Activated naive CD4-positive, alpha-beta T cell treated with Interleukin-2 at 50 U/mL for 16 hours (primary cell): Measurements from ENCODE around the gene PROK1.

Source experiments
- DNase-seq: peaks from one replicate; pipeline ENCODE4 v3.0.0-alpha.2; 2020

PROK1 gene

GRCh38 chr1:110466646-110467280, 15.8 kb downstream of the PROK1 start:
- no peak for DNase-seq

- DNase-seq, result no peak
These were observed 20.2 kb downstream of the PROK1 start for GRCh38 chr1:110471131-110471530.

DNA sequence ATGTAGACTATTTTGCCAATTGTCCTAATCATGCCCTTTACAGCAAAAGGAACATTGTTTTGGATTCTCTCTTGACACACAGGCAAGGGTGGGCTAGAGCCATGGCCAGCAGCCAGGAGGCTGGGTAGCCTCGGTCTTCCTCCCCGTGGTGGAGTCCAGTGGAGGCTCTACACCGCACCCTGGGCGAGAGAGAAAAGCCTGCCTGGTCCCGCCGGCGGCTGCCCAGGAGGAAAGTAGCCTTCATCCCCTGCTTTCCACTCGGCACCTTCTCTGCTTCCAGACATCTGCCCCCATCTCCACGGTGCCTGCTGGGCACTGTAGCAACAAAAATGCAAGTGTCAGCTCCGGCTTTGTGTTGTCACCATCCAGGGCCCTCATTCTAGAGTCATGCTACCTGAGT, 21.6 kb downstream of the PROK1 start:
- DNase-seq, result no peak

GRCh38 chr1:110474444-110474843, 23.5 kb downstream of the PROK1 start:
- DNase-seq, result no peak

DNA sequence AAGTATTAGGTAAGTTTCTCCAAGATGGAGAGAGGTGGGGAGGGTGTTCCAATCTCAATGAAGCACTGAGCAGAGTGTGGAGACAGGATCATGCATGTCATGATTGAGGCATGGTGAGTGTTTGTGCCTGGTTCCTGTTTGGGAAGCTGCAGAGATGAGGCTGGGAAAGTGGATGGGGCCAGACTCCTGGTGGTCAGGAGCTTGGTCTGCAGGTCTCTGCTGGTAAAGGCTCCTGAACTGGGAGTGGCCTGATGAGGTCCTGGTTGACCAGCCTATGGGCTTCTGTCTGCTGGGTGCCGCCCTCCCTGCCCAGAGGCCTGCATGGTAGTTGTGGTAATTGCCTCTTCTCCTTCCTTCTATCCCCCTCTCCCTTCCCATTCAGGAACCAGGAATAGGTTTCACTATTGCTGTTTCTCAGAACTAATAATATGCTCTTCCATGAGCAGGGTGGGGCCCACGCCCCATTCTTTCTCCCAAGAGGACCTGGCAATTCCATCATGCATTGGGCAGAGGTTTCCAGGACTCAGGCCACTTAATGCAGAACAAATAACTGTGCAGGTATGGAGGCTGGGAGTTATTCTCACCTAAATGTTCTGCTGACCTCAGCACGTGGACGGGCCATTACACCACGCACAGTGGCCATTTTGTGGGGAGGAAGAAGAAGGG, 24.5 kb downstream of the PROK1 start:
- DNase-seq, result no peak

- DNase-seq, result no peak
These were observed 25.2 kb downstream of the PROK1 start for GRCh38 chr1:110476028-110476765.

GRCh38 chr1:110477041-110477440, 26.1 kb downstream of the PROK1 start:
- DNase-seq, result no peak

DNA sequence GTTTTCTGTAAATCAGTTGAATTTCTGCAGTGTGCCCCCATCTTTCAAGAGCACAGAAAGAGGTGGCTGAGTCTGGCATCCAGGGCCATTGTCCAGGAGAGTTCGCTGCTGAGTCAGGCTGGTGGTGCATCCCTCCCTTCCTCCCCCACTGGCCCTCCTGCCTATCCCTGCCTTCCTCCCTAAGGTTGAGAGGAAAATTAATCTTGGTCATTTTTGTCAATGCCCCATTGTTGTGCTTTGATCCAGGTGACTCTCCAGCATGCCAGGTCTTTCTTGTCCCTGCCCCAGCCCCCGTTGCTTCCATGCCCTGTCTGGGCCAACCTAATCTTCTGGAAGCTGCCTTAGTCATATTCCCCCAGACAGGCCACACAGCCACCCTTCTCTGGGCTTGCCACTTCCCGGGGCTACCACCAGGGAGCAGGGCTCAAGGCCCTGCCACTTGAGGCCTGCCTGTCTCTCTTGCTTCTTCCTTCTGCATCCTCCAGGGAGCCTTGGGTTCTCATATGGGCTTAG, 26.6 kb downstream of the PROK1 start:
- DNase-seq, result no peak

- DNase-seq, result no peak
These were observed 27.2 kb downstream of the PROK1 start for GRCh38 chr1:110477967-110478640.

DNA sequence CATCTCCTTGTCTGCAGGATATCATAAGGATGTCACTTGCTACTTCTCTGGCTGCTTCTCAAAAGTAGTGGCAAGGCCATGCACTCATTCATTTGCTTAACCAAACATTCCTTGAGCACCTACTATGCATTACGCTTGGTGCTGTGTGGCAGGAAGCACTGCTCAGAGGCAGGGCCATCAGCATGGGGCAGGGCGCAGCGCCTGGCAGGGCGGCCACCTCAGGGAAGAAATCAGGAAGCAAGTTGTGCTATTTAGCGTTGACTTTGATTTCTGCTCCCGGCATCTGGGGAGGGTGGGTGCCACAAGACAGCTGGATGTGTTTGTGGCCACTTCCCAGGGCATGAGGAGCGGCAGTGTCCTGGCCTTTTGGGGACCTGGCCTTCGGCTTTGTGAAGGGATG, 27.9 kb downstream of the PROK1 start:
- DNase-seq, result no peak

DNA sequence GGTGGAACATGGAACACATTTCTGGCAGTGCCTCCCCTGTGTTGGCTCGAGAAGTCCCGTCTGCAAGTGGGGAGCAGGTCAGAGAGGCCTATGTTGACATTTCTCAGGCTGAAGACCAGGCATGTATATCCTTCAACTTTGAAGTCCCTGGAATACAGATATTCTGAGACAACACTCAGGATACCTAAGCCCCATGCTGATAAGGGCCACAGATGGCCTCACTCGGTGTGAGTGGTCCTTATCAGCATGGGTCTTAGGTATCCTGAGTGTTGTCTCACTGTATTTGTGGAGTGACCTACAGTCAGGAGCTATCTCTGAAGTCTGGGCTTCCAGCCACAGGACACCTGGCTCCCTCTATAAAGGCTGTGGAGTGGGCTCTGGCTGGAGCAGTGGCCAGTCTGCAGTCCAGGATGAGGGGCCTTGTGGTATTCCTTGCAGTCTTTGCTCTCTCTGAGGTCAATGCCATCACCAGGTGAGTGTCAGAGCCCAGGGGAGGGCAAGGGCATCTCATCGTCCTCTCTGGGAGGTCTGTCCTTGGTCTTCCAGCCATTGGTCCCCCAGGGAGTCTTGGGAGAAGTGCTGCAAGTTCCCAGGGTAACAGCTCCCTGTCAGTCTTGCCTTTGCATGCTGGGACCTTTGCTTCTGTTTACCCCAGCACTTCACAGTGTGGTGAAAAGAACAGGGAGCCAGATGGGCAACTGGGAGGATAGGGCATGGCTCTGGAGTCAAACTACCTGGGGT, 29.6 kb downstream of the PROK1 start:
- DNase-seq, result no peak

GRCh38 chr1:110481968-110482623, 31.1 kb downstream of the PROK1 start:
- no peak for DNase-seq

- DNase-seq, result no peak
These were observed 31.8 kb downstream of the PROK1 start for GRCh38 chr1:110482662-110483307.

GRCh38 chr1:110483308-110483685, 32.3 kb downstream of the PROK1 start:
- DNase-seq, result no peak

- no peak for DNase-seq
These were observed 33.9 kb downstream of the PROK1 start for GRCh38 chr1:110484801-110485200.

GRCh38 chr1:110485725-110486124, 34.8 kb downstream of the PROK1 start:
- DNase-seq, result no peak

DNA sequence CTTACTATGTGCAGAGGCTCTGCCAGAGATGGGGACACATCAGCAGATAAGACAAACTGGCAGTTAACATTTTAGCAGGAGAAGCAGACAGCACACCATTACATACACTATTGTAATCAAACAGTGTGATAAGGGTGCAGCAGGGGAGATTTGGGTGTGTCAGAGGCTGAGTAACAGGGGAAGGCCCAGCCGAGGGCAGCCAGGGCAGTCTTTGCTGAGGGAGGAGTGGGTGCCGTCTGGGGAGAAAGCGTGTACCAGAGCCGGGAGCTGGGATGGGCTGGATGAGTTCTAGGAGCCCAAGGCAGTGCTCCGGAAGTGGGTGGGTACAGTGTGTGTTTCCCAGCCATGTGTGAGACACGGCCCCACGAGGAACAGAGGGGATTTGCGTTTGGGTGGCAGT, 36.8 kb downstream of the PROK1 start:
- DNase-seq, result no peak

- DNase-seq, result no peak
These were observed 37.2 kb downstream of the PROK1 start for GRCh38 chr1:110488161-110488560.

GRCh38 chr1:110488867-110489266, 37.9 kb downstream of the PROK1 start:
- no peak for DNase-seq

DNA sequence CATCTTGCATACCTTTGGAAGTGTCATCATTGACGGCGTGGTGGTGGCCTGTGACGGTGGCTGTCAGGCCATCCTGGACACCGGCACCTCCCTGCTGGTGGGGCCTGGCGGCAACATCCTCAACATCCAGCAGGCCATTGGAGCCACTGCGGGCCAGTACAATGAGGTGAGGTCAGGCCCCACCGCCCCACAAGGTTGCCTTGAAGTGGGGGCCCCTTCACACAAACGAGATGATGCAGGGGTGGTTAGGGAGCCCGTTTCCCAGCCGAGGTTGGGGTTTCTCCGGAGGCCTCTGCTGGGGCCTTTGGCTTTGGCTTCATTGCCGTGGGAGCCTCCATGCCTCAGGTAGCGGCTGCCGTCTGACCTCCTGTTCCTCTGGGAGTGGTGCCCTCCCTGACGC, 38.5 kb downstream of the PROK1 start:
- DNase-seq, result no peak

GRCh38 chr1:110489973-110490542, 39.1 kb downstream of the PROK1 start:
- DNase-seq, result no peak
